ENCODE data around the gene NPIPA1.
"Not testable (repeated sequence)": the region's sequence is repeated elsewhere in the genome, so short reads cannot be mapped to it uniquely, and the experiment has no call there.

GRCh38 chr16:14909744-14910143 is 27.5 kb upstream of the NPIPA1 start:
- TF ChIP-seq EZH2phosphoT487 (IDR thresholded peaks at IDR 0.05; ENCODE audit: insufficient read depth, low read depth); EZH2 (IDR thresholded peaks at IDR 0.05; ENCODE audit: insufficient read depth, poor library complexity, severe bottlenecking): not testable (repeated sequence)
